SH-SY5Y (cell line): ENCODE results near the gene TMEM187.

Source experiments
- GATA2 ChIP-seq: IDR thresholded peaks from 2 replicates; pipeline ENCODE4 v1.6.1; 2011; ENCODE audit warnings: mild to moderate bottlenecking, low read depth, low read length
- GATA3 ChIP-seq: IDR thresholded peaks from 2 replicates; pipeline ENCODE4 v1.6.1; 2011; ENCODE audit warnings: low read depth, mild to moderate bottlenecking, low read length, moderate library complexity

Gene TMEM187

GRCh38 chrX:153984351-153985178 is 12.0 kb downstream of the TMEM187 start:
- TF ChIP-seq GATA3 (no peak), GATA2 (no peak)

- no peak for TF ChIP-seq GATA2
- TF ChIP-seq GATA3: no peak
Observed at GRCh38 chrX:153988493-153988892, 15.9 kb downstream of the TMEM187 start.

- TF ChIP-seq GATA3: no peak
- no peak for TF ChIP-seq GATA2
Observed at GRCh38 chrX:153989973-153990655, 17.6 kb downstream of the TMEM187 start.

- TF ChIP-seq GATA2: no peak
- TF ChIP-seq GATA3: no peak
Observed at GRCh38 chrX:153991013-153991580, 18.5 kb downstream of the TMEM187 start.

- TF ChIP-seq GATA2 (no peak), GATA3 (no peak)
Observed at GRCh38 chrX:153992180-153992579, 19.6 kb downstream of the TMEM187 start.

GRCh38 chrX:153993079-153993478 is 20.5 kb downstream of the TMEM187 start:
- TF ChIP-seq GATA2 (no peak), GATA3 (no peak)

GRCh38 chrX:153993978-153994377 is 21.4 kb downstream of the TMEM187 start:
- no peak for TF ChIP-seq GATA2
- TF ChIP-seq GATA3: no peak

GRCh38 chrX:153995504-153995903 is 22.9 kb downstream of the TMEM187 start:
- TF ChIP-seq GATA3 (no peak), GATA2 (no peak)

GRCh38 chrX:153999359-154000037 is 26.9 kb downstream of the TMEM187 start:
- TF ChIP-seq GATA3 (no peak), GATA2 (no peak)

GRCh38 chrX:154000051-154000450 is 27.5 kb downstream of the TMEM187 start:
- TF ChIP-seq GATA2 (no peak), GATA3 (no peak)

GRCh38 chrX:154002215-154002719 is 29.7 kb downstream of the TMEM187 start:
- TF ChIP-seq GATA2 (no peak), GATA3 (no peak)

- no peak for TF ChIP-seq GATA2
- no peak for TF ChIP-seq GATA3
Observed at GRCh38 chrX:154004315-154004714, 31.8 kb downstream of the TMEM187 start.

GRCh38 chrX:154006947-154007346 is 34.4 kb downstream of the TMEM187 start:
- no peak for TF ChIP-seq GATA3
- TF ChIP-seq GATA2: no peak

- TF ChIP-seq GATA2 (no peak), GATA3 (no peak)
Observed at GRCh38 chrX:154008521-154008920, 36.0 kb downstream of the TMEM187 start.
